HG03378 (cell line): ENCODE measurements around the gene ZCCHC8.
A peak's percentile ranks its signal among the peaks of the same experiment; 100 is the strongest.

Source experiments
- ATAC-seq: cut with Tn5 transposase; IDR thresholded peaks from one replicate; pipeline ENCODE4 v1.9.1; 2021; ENCODE audit warnings: mild to moderate bottlenecking, moderate library complexity; ENCODE audit not compliant: unreplicated experiment

The ZCCHC8 gene

DNA sequence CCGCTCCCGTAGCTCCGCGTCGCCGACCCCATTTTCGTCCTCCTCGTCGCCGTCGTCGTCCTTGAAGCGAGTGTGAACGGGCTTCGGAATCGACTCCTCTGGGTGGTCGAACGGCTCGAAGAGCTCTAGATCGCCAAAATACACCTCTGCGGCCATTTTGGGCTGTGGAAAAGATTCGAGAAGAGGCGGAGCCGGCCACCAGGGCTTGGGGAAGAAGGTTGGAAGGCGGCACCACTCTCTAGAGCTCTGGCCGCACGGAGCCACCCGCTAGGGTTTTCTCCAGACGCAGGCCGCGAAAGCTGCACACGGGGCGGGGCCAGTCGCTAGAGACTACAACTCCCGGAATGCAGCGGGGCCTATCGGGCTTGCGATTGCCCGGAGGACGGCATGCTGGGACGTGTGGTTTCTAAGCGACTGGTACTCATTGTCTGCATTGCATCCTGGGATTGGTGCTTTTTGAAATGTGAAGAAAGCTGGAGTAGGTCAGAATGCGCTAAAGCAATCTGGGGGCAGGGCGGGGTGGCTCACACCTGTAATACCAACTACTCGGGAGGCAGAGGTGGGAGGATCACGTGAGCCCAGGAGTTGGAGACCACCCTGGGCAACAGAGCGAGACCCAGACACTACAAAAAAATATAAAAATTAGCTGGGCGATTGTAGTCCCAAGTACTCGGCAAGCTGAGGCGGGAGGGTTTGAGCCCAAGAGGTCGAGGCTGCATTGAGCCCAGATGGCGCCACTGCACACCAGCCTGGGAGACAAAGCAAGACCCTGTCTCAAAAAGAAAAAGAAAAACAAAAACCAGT, at the start of gene ZCCHC8:
Gene ZCCHC8, minus strand, starts transcription at position 248 of the 804 bp plus-strand sequence. Its CDS starts 92 bp downstream, at position 156.
- peak; percentile 81 for ATAC-seq

DNA sequence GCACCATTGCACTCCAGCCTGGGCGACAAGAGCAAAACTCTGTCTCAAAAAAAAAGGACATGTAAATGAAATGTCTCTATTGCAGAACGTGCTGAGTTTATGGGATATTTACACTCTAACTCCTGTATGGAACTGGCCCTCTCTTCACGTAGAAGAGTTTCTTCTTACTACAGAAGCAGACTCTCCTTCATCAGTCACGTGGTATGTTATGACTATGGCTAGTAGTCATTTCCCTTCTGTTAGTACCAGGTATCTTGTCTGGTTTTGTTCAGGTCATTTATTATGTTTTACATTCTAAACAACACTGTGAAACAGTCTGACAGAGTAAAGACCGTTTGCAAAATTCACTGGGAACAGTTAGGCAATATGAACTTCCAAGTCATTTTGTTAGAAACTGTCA, 46.6 kb upstream of the ZCCHC8 start:
- no peak for ATAC-seq

- ATAC-seq: peak; percentile 60
Measured at GRCh38 chr12:122545855-122546254, 45.1 kb upstream of the ZCCHC8 start.

- no peak for ATAC-seq
Measured at GRCh38 chr12:122544537-122544936, 43.8 kb upstream of the ZCCHC8 start.

DNA sequence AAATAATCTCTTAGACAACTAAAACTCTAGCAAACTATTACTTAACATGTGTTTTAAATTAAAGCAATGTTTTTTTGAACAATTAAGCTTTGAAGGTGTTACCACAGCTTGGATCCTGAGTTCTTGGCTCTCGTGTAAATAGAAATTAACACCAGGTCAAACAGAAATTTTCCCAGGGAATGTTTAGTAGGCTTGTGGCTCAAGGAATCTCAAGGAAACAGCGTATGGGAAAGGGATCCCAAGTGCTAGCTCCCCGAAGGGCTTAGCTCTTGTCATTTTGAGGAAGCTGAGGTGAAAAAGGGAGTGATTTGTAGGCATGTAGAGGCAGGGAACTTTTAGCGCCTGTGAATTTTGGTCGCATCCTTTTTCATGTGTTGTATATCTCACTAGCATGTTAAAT, 37.8 kb upstream of the ZCCHC8 start:
- ATAC-seq: no peak

DNA sequence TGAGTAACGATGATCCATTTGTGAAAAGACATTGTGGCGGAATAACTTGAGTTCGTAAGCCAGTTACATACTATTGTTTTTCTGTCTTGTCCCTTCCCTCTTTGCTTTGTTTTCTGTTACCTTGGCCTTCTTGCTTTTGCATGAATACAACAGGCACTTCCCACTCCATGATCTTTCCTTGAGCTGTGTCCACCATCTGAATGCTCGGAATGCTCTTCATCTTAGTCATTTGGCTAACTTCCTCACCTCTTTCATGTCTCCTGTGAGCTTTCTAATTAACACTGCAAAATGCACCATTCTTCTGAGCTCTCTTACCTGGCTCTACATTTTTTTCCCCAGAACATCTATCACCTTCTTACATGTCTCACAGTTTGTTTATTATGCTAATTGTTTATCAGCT, 36.3 kb upstream of the ZCCHC8 start:
- no peak for ATAC-seq

DNA sequence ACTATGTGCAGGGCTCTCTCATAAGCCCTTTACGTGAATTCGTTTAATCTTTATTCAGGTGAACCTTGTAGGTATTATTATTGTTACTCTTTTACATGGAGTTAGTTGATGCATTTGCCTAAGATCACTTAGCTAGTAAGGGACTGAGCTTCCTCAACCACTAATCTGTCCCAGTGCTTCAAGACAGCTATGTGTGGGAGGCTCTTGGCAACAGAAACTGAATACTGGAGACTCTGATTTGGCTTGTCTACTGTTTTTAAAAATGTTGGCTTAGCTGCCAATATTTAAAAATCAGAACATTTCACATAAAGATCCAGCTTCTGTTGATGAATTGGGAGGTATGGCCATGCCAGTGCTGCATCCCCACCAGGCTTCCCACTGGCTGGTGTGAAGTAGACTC, 33.1 kb upstream of the ZCCHC8 start:
- no peak for ATAC-seq

DNA sequence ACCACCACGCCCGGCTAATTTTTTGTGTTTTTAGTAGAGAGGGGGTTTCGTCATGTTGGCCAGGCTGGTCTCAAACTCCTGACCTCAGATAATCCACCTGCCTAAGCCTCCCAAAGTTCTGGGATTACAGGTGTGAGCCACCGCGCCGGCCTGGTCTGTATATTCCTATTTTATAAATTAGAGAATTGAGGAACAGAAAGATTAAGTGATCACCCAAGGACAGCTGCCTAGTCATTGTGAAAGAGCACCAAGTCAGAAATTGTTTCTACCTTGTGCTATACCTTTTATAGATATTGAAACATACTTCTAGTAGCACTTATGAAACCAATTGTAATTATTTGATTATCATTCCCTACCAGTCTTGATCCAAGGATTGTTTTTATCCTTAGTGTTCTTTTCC, 28.3 kb upstream of the ZCCHC8 start:
- no peak for ATAC-seq

DNA sequence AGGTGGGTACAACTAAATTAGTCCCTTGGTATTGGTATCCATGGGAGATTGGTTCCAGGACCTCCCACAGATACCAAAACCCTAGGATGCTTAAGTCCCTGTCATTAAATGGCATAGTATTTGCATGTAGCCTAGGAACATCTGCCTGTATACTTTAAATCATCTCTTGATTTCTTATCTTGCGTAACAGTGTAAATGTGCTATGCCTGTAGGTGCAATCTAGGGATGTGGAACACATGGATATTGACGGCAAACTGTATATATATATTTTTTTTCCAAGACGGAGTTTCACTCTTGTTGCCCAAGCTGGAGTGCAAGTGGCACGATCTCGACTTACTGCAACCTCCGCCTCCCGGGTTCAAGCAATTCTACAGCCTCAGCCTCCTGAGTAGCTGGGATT, 27.9 kb upstream of the ZCCHC8 start:
- ATAC-seq: no peak

- ATAC-seq: no peak
Measured at GRCh38 chr12:122527478-122527944, 26.8 kb upstream of the ZCCHC8 start.

DNA sequence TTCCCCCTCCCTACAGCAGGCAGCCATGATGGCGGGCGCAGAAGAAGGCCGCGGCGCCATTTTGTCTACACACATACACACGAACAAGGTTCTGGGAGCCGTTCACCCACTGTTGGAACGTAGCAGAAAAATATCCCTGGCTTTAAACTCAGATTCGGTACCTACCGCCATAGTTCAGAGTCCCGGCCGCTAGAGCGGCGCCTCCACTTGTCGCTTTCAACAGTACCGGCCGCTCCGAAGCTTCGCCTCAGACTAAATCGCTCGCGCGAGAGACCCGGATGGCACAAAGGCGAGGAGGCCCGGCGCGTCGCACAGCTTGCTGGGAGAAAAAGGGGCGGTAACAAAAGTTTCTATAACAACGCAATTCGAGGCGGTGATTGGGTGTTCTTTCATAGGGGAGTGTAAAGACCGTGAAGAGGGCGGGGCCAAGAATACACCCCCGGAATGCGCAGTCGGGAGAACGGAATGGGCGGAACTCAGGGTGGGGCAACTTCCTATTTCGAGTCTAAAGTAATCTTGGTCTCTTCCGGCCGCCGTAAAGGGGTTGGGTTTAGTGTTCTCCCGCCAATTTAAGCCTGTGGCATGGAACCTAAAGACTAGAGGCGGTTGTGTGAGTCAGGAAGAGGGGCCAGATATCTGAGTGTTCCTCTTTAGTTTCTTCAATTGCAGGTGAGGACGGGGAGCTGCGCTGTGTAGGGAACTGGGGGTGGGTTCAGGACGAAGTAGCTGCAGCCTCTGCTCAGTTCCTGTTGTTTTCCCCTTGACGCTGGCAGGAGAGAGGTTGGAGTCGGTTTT, 26.1 kb upstream of the ZCCHC8 start, which contains the start of the genes KNTC1 and RSRC2:
Gene KNTC1, plus strand, starts transcription at position 567 of the 795 bp plus-strand sequence. CDS start 2,815 bp downstream, outside the sequence.
Gene RSRC2, minus strand, starts transcription at position 254 of the 795 bp plus-strand sequence. Its CDS starts 83 bp downstream, at position 171.
- peak; percentile 90 for ATAC-seq

DNA sequence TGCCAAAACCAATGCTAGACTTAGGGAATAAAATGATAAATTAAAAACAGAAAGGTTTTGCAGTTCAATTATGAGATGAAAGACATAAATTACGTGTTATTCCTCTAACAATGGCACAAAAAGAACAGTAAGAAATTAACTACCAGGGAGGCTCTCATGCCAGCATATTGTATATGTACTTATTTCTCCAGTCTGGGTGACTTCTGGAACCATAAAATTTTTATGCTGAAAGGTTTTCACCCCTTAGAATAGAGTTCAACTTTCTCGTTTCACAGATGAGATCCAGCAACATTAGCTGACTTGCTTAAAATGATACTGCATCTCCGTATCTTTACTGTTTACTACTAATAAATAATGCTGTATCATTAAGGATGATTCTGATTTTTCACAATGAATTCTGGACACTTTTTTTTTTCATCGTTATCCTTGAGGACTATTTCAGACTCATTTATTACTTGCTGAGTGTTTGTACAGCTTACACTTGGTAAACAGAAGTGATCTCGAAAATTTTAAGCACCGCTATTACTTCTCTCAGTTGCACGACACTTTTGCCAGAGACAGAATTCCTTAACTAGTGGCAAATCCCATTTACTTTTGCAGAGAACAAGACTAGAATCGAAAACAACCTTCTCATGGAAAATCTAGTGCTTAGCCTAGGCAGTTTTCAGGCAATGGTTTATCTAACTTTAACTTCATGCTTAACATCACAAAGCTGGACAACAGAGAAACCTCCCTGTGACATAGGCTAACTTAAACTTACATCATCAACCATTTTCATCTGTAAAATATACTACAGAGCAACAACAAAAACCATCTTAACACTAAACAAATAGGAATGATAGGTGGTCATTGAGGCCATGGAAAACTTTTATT, 23.4 kb upstream of the ZCCHC8 start:
- ATAC-seq: no peak

- no peak for ATAC-seq
Measured at GRCh38 chr12:122523280-122523679, 22.5 kb upstream of the ZCCHC8 start.

GRCh38 chr12:122520676-122521075, 19.9 kb upstream of the ZCCHC8 start:
- ATAC-seq: no peak

DNA sequence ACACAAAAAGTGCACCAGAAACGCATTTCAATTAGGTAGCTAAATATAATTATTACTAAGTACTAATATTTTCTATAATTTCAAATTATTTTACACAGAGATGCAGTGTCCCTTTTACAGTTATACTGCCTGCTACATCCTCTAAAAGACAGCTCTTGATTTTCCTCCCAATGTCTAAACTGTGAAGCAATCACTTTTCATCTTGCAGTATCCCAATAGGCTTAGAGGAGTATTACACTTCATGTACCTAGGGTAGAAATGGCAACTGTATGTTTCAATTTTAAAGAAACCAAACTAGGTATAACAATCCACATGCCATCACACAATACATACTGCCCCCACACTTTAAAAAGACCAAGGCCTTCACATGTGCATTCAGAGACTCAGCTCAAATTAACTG, 18.7 kb upstream of the ZCCHC8 start:
- ATAC-seq: no peak

DNA sequence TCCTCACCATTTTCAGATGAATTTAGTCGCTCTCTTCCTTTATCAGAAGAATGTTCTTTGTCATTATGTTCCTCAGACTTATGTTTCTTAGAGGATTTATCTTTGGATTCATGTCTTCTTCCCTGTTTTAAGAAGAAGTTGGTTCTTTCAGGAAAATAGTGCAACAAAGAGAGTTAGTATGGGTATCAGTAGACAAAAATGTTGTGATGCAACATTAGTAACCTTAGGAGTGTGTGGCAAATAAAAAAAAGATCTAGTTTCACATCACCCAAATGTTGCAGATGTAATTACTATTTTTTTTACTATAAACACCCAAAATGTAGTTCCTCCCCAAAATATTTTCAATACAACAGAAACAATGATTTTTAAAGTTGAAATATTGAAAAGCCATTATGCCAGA, 18.2 kb upstream of the ZCCHC8 start:
- no peak for ATAC-seq

DNA sequence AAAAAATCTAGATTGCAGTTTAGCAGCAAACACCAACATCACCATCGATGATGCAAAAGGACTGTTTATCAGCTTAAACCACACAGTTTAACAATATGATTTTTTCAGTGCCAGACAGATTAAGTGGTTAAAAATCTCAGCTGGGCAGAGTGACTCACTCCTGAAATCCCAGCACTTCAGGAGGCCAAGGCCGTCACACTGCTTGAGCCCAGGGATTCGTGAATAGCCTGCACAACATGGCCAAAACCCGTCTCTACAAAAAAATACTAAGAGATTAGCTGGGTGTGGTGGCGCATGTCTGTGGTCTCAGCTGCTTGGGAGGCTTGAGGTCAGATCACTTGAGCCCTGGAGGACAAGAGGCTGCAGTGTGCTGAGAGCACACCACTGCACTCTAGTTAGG, 17.1 kb upstream of the ZCCHC8 start:
- ATAC-seq: no peak

DNA sequence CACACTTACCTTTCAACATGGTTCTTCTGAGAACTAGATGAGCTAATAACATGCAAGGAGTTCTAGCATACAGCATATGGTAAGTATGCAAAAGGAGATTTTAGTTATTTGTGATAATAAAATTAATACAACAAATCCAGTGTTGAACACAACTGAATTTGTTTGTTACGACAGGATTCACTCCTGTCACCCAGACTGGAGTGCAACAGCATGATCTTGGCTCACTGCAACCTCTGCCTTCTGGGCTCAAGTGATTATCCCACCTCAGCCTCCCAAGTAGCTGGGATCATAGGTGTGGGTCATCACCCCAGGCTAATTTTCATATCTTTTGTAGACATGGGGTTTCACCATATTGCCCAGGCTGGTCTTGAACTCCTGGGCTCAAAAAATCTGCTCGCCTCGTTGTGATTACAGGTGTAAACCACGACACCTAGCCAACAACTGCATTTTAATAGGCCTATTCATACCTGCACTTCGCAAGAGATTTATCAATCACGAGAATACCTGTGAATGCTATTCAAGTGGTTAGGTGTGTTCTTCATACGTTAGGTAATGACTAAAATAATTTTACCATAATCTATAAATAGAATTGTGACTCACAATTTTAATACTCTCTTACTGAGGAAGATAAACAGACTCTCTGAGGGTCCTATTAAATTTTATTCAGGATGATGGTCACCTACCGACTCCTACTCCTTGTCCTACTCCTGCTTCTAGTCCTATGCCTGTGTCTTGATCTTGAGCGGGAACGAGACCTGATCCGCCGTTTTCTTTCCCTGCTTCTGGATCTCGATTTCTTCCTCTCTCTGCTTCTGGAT, 16.0 kb upstream of the ZCCHC8 start:
- no peak for ATAC-seq

GRCh38 chr12:122515275-122515674, 14.5 kb upstream of the ZCCHC8 start:
- no peak for ATAC-seq

GRCh38 chr12:122513660-122514059, 12.9 kb upstream of the ZCCHC8 start:
- no peak for ATAC-seq
